ENCODE measurements around the gene NPPB. TPM values are rescaled to one million over a fixed set of nuclear protein-coding genes. Genes with fewer than 3 reads are reported as not detected.

NPPB gene
- total RNA-seq, 2 experiments from 2014 or later = not detected

DNA sequence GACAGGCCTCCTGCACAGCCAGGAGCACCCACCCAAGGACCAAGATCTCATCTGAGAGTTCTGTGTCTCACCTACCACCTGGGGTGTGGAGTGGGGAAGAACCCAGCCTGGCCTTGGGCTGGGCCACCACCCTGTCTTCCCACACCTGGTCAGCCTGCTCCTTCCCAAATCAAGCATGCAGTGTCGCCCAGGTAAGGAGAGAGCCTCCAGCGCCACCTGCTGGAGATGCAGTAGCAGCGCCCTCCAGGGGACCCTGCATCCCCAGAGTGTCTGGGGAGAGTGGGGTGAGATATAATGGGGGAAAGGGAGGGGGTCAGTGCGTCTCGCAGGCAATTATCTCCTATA is 35.1 kb upstream of the NPPB start:
- peaks cover 22% of the 10 kb centered on the region for H3K27me3 Mint-ChIP-seq
- POLR2A ChIA-PET = no interaction called here
- no peaks in the 10 kb centered on the region for H3K4me1 Mint-ChIP-seq (ENCODE audit: low read depth)
- intact Hi-C loops (cut with micrococcal nuclease) = loop anchor here (1.0 kb wide), 1 partner anchor 56 kb away; no protein-coding TSS in a partner anchor
- H3K36me3 Mint-ChIP-seq = no peaks in the 10 kb centered on the region
- peak overlapping the region; percentile 33 for H3K27ac Mint-ChIP-seq
- peak overlapping the region; percentile 41 for H3K4me3 Mint-ChIP-seq
- no peaks in the 10 kb centered on the region for H3K9me3 Mint-ChIP-seq
- peak; percentile 78 for DNase-seq
- CTCF ChIA-PET = interaction anchor here (1.0 to 3.7 kb wide), 4 partner anchors 9 to 86 kb away, joined by 3 to 34 read pairs (median 4); no protein-coding TSS in a partner anchor

DNA sequence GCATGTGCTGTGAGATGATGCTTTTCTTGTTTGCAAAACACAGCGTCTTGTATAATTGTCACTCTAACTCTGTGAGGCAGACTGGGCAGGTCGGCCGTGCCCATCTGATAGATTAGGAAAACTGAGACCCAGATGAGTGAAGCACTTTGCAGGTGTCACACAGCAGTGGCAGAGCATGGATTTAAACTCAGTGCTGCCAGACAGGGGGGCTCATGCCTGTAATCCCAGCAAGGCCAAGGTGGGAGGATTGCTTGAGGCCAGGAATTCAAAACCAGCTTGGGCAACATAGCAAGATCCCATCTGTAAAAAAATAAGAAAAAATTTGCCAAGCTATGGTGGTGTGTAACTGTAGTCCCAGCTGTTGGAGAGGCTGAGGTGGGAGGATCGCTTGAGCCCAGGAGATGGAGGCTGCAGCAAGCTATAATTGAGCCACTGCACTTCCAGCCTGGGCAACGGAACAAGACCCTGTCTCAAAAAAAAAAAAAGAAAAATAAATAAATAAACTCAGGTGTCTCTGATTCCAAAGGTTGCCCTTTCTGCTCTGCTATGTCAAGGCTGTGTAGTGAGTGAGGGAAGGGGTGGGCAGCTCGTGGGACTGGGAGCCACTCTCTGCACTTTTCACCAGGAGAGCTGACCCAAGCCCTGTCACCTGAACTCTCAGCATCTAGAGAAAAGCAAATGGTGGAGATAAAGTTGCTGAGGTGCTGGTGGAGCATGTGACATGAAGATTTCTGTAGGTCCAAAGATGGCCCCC is 32.9 kb upstream of the NPPB start:
- H3K36me3 Mint-ChIP-seq = no peaks in the 10 kb centered on the region
- CTCF ChIA-PET = interaction anchor here (0.7 to 3.7 kb wide), 6 partner anchors 9 to 54 kb away, joined by 3 to 34 read pairs (median 4); no protein-coding TSS in a partner anchor
- intact Hi-C loops (cut with micrococcal nuclease) = no loop called here
- H3K4me1 Mint-ChIP-seq (ENCODE audit: low read depth) = no peaks in the 10 kb centered on the region
- H3K4me3 Mint-ChIP-seq = no peak overlapping the region
- H3K27ac Mint-ChIP-seq = no peak overlapping the region
- H3K27me3 Mint-ChIP-seq = peaks cover 12% of the 10 kb centered on the region
- DNase-seq = no peak
- POLR2A ChIA-PET = interaction anchor here (2.4 kb wide), 1 partner anchor 16 kb away, joined by 11 read pairs; no protein-coding TSS in a partner anchor
- H3K9me3 Mint-ChIP-seq = no peaks in the 10 kb centered on the region

DNA sequence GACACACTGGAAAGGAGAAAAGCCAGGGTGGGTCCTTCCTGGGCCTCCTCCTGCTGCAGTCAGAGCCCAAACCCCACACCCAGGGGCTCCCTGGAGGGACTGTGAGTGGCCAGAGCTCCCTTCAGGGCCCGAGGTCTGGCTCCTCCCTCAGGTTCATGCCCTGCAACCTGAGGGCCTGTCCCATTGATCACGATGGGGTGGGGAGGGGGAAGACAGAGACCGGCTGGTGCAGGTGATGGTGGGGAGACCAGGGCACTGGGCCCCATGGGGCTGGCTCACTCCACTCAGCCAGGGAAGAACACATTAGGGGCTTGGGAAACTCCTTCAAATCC is 30.1 kb upstream of the NPPB start:
- Mint-ChIP-seq H3K27me3 (peaks cover 2% of the 10 kb centered on the region), H3K4me1 (ENCODE audit: low read depth) (no peaks in the 10 kb centered on the region), H3K36me3 (no peaks in the 10 kb centered on the region), H3K4me3 (no peak overlapping the region), H3K9me3 (no peaks in the 10 kb centered on the region), H3K27ac (no peak overlapping the region)
- POLR2A ChIA-PET = no interaction called here
- CTCF ChIA-PET = no interaction called here
- intact Hi-C loops (cut with micrococcal nuclease) = no loop called here
- no peak for DNase-seq

DNA sequence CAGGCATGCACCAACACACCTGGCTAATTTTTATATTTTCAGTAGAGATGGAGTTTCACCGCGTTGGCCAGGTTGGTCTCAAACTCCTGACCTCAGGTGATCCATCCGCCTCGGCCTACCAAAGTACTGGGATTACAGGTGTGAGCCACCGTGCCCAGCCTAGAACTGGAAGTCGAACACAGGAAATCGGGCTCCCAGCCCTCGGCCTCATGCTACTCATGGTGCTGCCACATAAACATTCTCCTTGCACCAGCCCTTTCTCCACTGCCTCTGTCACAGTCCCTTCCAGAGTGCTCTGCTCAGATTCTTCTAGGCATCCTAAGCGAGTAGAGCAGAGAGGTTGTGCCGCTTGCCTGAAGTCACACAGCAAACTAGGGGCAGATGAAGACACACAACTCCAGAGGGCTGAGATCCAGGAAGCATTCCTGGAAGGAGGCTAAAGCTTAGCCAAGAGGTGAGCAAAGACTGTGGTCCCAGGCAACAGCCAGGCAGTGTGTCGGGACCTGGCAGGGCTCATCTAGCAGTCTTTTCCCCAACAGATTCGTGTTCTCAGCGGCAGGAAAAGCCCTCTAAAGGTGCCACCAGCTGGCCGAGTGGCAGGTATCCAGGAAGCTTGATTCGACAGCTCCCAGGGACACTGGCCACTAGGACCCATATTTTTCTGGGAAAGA is 29.6 kb upstream of the NPPB start:
- ChIA-PET POLR2A (no interaction called here), CTCF (no interaction called here)
- intact Hi-C loops (cut with micrococcal nuclease) = no loop called here
- no peak overlapping the region for H3K27ac Mint-ChIP-seq
- H3K36me3 Mint-ChIP-seq = no peaks in the 10 kb centered on the region
- peaks cover 1% of the 10 kb centered on the region for H3K27me3 Mint-ChIP-seq
- H3K4me3 Mint-ChIP-seq = no peak overlapping the region
- H3K4me1 Mint-ChIP-seq (ENCODE audit: low read depth) = no peaks in the 10 kb centered on the region
- no peaks in the 10 kb centered on the region for H3K9me3 Mint-ChIP-seq
- no peak for DNase-seq

DNA sequence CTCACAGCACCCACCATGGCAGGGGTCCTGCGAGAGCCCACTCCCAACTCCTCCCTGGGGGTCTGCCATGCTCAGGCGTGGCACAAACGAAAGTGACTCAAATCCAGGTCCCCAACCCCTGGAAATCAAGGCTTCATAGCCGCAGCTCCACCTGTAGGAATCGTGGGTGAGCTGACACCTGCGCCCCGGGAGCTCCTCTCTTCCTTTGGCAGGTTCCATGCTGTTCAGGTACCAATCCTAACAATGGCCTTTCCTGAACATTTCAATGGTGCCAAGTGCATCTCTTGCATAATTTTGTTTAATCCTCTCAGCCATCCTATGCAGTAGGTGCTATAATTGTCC is 28.9 kb upstream of the NPPB start:
- Mint-ChIP-seq H3K36me3 (no peaks in the 10 kb centered on the region), H3K4me3 (no peak overlapping the region), H3K9me3 (no peaks in the 10 kb centered on the region), H3K27ac (no peak overlapping the region), H3K4me1 (ENCODE audit: low read depth) (no peaks in the 10 kb centered on the region), H3K27me3 (peaks cover 5% of the 10 kb centered on the region)
- ChIA-PET CTCF (no interaction called here), POLR2A (no interaction called here)
- no peak for DNase-seq
- intact Hi-C loops (cut with micrococcal nuclease) = no loop called here

DNA sequence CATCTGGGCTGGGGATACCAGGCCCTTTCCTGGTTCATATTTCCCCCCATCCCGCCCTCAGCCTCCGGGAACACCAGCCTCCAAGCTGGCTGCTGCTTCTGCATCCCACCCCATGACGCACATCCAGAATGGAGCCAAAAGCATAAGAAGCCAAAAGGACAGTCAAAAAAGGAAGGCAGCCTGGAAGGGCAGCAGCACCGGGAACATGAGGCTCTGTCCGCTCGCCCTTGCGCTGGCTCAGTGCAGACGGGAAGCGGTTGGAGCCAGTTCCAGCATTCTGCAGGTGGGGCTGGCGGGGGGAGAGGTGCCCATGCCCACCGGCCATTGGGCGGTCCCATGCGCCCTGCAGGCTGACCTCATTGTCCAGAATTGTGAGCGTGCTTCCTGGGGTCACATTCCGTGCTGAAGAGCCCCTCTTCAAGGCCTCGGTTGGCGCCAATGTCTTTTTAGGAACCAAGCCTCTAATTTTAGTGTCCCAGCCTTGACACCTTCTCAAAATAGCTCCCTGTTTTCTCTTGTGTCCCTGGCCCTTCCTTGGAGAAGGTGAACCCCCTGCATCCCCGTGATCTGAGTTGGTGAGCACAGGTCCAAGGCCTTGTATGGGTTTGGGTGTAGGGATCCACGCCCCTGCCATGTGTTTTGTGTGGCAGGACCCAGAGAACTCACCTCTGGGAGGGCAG is 28.4 kb upstream of the NPPB start:
- Mint-ChIP-seq H3K4me3 (no peak overlapping the region), H3K27me3 (peaks cover 6% of the 10 kb centered on the region), H3K36me3 (no peaks in the 10 kb centered on the region), H3K4me1 (ENCODE audit: low read depth) (no peaks in the 10 kb centered on the region), H3K27ac (no peak overlapping the region), H3K9me3 (no peaks in the 10 kb centered on the region)
- no peak for DNase-seq
- intact Hi-C loops (cut with micrococcal nuclease) = no loop called here
- ChIA-PET POLR2A (no interaction called here), CTCF (no interaction called here)

DNA sequence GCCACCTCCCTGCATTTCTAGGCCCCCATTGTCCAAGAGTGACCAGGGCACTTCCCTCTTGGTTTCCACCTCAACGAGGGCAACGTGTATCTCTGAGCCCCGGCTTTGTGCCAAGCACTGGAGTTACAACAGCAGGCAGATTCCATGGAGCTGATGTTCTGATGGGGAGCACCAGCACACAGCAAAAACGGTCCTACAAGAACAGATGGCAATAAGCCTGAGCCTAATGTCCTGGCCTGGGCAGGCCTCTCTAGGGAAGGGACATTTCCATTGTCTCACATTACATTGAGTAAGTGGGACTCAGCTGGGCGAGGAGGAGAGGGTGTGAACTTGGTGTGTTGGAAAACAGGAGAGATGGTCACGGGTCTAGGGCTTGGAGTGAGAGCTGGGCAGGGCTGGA is 27.2 kb upstream of the NPPB start:
- Mint-ChIP-seq H3K36me3 (no peaks in the 10 kb centered on the region), H3K4me1 (ENCODE audit: low read depth) (no peaks in the 10 kb centered on the region), H3K9me3 (no peaks in the 10 kb centered on the region), H3K27ac (no peak overlapping the region), H3K27me3 (peaks cover 6% of the 10 kb centered on the region), H3K4me3 (no peak overlapping the region)
- ChIA-PET POLR2A (no interaction called here), CTCF (no interaction called here)
- intact Hi-C loops (cut with micrococcal nuclease) = no loop called here
- DNase-seq = no peak

DNA sequence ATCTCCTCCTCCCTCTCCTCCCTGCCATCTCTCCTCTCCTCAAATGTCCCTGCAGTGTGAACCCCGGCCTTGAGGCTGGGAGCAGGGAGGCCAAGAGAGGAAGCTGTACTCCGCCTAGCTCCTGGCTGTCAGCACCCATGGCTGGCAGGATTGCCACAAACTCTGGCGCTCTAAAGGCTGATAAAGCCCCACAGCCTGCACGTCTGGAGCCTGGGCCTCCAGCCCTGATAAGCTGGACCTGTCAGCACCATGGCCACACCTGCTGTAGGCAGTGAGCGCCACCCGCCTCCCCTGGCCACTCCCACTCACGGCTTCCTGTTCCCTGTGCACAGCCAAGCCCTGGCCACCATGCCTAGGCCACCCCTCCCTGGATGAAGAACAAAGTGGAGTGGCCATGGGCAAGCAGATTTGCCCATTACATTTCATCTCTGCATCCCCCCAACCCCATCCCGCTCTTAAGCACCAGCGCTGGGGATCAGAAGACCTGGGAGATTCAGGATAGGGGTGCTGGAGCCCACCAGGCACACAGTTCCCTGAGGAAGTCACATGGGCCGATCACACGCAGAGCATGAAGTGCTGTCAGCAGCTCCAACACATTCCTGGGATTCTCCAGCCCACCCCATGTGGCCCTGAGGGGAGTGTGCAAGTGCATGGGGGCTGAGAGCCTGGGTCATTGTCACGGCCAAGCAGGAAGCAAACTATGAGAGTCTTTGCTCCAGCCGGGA is 24.2 kb upstream of the NPPB start:
- DNase-seq = no peak
- no peaks in the 10 kb centered on the region for H3K4me1 Mint-ChIP-seq (ENCODE audit: low read depth)
- ChIA-PET POLR2A (no interaction called here), CTCF (interaction anchor here (0.6 kb wide), 1 partner anchor 9 kb away, joined by 4 read pairs; no protein-coding TSS in a partner anchor)
- H3K9me3 Mint-ChIP-seq = no peaks in the 10 kb centered on the region
- intact Hi-C loops (cut with micrococcal nuclease) = no loop called here
- H3K27me3 Mint-ChIP-seq = peaks cover 9% of the 10 kb centered on the region
- H3K27ac Mint-ChIP-seq = no peak overlapping the region
- no peak overlapping the region for H3K4me3 Mint-ChIP-seq
- H3K36me3 Mint-ChIP-seq = no peaks in the 10 kb centered on the region

DNA sequence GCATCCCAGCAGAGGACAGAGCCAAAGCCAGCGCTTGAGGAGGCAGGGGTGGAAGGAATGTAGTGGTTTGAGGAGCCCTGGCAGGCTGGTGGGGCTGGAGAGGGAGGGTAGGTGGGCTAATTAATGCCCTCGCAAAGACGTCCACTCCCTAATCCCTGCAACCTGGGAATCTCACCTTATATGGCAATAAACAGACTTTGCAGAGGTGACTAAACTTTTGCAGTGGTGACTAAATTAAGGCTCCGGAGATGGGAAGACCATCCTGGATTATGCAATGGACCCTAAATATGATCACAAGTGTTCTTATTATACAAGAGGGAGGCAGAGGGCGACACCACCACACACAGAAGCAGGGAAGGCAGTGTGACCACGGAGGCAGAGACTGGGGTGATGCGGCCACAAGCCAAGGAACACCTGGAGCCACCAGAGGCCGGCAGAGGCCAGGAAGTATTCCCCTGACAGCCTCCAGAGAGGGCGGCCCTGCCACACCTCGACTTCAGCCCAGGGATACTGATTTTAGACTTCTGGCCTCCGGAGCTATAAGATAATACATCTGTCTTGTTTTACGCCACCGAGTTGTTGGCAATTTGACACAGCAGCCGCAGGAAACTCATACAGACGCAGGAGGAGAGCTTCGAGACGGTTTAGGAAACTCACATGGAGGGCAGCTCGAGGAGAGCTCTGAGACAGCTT is 23.1 kb upstream of the NPPB start:
- Mint-ChIP-seq H3K27me3 (peaks cover 10% of the 10 kb centered on the region), H3K27ac (no peak overlapping the region), H3K4me1 (ENCODE audit: low read depth) (no peaks in the 10 kb centered on the region), H3K36me3 (no peaks in the 10 kb centered on the region), H3K4me3 (no peak overlapping the region), H3K9me3 (no peaks in the 10 kb centered on the region)
- POLR2A ChIA-PET = no interaction called here
- CTCF ChIA-PET = interaction anchor here (0.6 kb wide), 1 partner anchor 10 kb away, joined by 4 read pairs; no protein-coding TSS in a partner anchor
- no peak for DNase-seq
- intact Hi-C loops (cut with micrococcal nuclease) = no loop called here

DNA sequence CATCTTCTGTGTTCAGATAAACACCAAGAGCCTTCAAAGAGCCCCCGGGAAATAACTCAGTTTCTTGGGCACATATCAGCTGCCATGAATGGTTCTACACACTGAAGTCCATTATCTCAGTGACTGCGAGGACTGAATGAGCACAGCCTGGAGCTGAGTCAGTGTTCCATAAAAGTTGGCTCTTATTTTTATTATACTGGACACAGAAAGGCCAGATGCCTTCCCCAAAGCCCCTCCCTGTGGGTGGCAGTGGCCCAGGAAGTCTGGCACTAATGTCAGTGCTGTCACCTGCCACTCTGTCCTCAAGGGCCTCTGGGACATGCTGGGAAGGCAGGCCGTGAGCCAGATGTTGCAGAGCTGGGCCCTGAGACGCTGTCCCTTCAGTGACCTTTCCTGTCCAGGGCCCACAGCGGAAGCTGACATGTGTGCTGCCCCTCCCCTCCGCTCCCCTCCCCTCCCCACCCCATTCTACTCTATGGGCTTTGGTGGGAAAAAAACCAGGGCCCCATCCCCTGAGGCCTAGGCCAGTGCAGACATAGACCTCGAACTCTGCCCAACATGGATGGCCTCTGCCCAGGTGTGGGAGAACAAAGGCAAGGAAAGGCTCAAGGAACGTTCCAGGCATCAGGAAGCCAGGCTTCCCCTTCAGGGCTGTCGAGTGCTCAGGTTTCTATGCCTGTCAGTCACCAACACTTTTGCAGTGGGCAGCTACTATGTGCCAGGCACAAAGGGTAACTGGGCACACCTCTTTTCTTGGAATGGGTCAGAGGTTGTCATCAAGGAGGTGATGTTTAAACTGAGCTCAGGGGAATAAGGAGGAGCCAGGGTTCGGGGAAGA is 22.4 kb upstream of the NPPB start:
- CTCF ChIA-PET = no interaction called here
- intact Hi-C loops (cut with micrococcal nuclease) = no loop called here
- POLR2A ChIA-PET = no interaction called here

DNA sequence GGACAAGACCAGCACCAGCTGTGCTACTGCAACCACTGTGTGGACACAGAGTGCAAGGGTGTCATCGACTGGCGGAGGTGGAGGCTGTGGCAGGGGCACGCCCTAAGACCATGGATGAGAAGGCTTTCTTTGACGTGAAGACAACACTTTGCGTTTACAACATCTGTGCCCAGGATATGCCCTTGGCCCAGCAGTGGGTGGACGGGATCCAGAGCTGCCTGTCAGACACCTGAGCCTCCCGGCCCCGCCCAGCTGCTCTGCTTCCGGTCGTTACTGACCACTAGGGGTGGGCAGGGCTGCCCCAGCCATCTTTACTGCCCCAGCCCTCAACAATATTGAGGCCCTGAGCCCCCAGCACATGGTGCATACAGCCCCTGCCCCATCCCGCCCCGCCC is 21.4 kb upstream of the NPPB start:
- ChIA-PET CTCF (interaction anchor here (1.0 kb wide), 1 partner anchor 13 kb away, joined by 4 read pairs; no protein-coding TSS in a partner anchor), POLR2A (no interaction called here)
- no peak overlapping the region for H3K27ac Mint-ChIP-seq
- H3K27me3 Mint-ChIP-seq = peaks cover 14% of the 10 kb centered on the region
- H3K4me3 Mint-ChIP-seq = no peak overlapping the region
- no peaks in the 10 kb centered on the region for H3K4me1 Mint-ChIP-seq (ENCODE audit: low read depth)
- H3K9me3 Mint-ChIP-seq = no peaks in the 10 kb centered on the region
- no peaks in the 10 kb centered on the region for H3K36me3 Mint-ChIP-seq
- no peak for DNase-seq
- intact Hi-C loops (cut with micrococcal nuclease) = no loop called here

More for the DNA sequence above, 22.4 kb upstream of the NPPB start:
- DNase-seq = no peak
- peaks cover 14% of the 10 kb centered on the region for H3K27me3 Mint-ChIP-seq
- no peak overlapping the region for H3K27ac Mint-ChIP-seq
- no peaks in the 10 kb centered on the region for H3K9me3 Mint-ChIP-seq
- H3K36me3 Mint-ChIP-seq = no peaks in the 10 kb centered on the region
- H3K4me1 Mint-ChIP-seq (ENCODE audit: low read depth) = no peaks in the 10 kb centered on the region
- no peak overlapping the region for H3K4me3 Mint-ChIP-seq

Data from activated CD4-positive, alpha-beta memory T cell treated with anti-CD3 and anti-CD28 coated beads for 36 hours (primary cell).